ENCODE results near the gene KLK7.

KLK7 gene

GRCh38 chr19:50983625-50984292 is at the start of gene KLK7:
KLK7 (minus strand) TSS chr19:50983917; CDS start chr19:50982399, 1,518 bp downstream.
- DNase-seq (ENCODE audit: low read depth) = no peak
- TF ChIP-seq CTCF (IDR thresholded peaks at IDR 0.05; ENCODE audit: insufficient read depth, low read depth, low read length, missing control alignments) = no peak
- peak within 1 kb of the TSS; percentile 16 for H3K4me3 ChIP-seq (ENCODE audit: low read length)

- H3K4me3 ChIP-seq (ENCODE audit: low read length) = no peak overlapping the region
- no peak for TF ChIP-seq CTCF (IDR thresholded peaks at IDR 0.05; ENCODE audit: insufficient read depth, low read depth, low read length, missing control alignments)
Measured at GRCh38 chr19:51031880-51032225, 48.1 kb upstream of the KLK7 start.

GRCh38 chr19:51031220-51031879 is 47.6 kb upstream of the KLK7 start:
- TF ChIP-seq CTCF (IDR thresholded peaks at IDR 0.05; ENCODE audit: insufficient read depth, low read depth, low read length, missing control alignments) = no peak
- H3K4me3 ChIP-seq (ENCODE audit: low read length) = no peak overlapping the region
- DNase-seq (ENCODE audit: low read depth) = no peak

More at GRCh38 chr19:51031880-51032225, 48.1 kb upstream of the KLK7 start:
- no peak for DNase-seq (ENCODE audit: low read depth)

- TF ChIP-seq CTCF (IDR thresholded peaks at IDR 0.05; ENCODE audit: insufficient read depth, low read depth, low read length, missing control alignments) = no peak
- no peak overlapping the region for H3K4me3 ChIP-seq (ENCODE audit: low read length)
- DNase-seq (ENCODE audit: low read depth) = no peak
Measured at GRCh38 chr19:51030631-51031030, 46.9 kb upstream of the KLK7 start.

- TF ChIP-seq CTCF (IDR thresholded peaks at IDR 0.05; ENCODE audit: insufficient read depth, low read depth, low read length, missing control alignments) = no peak
Measured at GRCh38 chr19:51029718-51030117, 46.0 kb upstream of the KLK7 start.

GRCh38 chr19:51027873-51028272 is 44.2 kb upstream of the KLK7 start:
- TF ChIP-seq CTCF (IDR thresholded peaks at IDR 0.05; ENCODE audit: insufficient read depth, low read depth, low read length, missing control alignments) = no peak
- no peak overlapping the region for H3K4me3 ChIP-seq (ENCODE audit: low read length)
- no peak for DNase-seq (ENCODE audit: low read depth)

More at GRCh38 chr19:51029718-51030117, 46.0 kb upstream of the KLK7 start:
- DNase-seq (ENCODE audit: low read depth) = no peak
- H3K4me3 ChIP-seq (ENCODE audit: low read length) = no peak overlapping the region
